22Rv1 (cell line): ENCODE data around the gene IL36G.

ENCODE experiments used
- H3K27ac ChIP-seq: fragments of 450-650 bp; 2 replicates; pipeline ENCODE4 v1.5.1; 2017
- CTCF ChIP-seq: fragments of 450-650 bp; IDR thresholded peaks from 2 replicates; pipeline ENCODE4 v1.5.1; 2017; ENCODE audit warnings: mild to moderate bottlenecking
- ZFX ChIP-seq: fragments of 450-650 bp; IDR thresholded peaks from 2 replicates; pipeline ENCODE4 v1.6.1; 2017; ENCODE audit warnings: antibody characterized with exemption, borderline replicate concordance

The IL36G gene

DNA sequence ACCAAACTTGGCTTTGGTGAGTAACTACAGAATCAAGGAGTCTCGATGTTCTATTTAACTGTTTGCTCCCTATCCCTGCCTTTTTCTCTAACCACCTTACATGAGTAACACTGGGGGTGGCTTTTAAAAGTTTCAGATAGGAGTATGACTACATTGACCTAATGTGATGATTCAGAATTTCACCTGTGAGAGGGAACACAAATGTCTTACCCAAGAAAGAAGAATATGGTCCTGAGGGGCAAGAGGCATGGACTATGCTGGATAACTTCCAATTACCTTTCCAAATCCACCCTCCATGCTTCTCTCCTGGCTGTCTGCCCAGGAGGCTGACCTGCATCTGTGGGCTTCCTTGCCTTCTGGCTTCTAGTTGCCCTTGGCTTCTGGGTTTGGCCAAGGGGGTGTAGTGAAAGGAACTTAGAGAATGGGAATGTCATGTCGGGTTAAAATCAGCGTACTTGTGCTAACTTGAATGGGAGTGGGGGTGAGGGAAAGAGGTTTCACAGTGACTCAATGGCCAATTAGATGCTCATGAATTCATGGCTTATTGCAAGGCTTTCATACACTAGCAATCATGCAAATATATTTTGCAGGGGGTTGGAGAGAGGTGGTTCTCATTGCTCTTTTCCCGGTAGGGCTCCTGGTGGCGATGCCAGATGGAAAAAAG is 5.3 kb upstream of the IL36G start:
- no peak overlapping the region for H3K27ac ChIP-seq
- TF ChIP-seq ZFX (no peak), CTCF (no peak)

- TF ChIP-seq ZFX (no peak), CTCF (no peak)
- no peak overlapping the region for H3K27ac ChIP-seq
Observed at GRCh38 chr2:112973156-112973555, 4.7 kb upstream of the IL36G start.

DNA sequence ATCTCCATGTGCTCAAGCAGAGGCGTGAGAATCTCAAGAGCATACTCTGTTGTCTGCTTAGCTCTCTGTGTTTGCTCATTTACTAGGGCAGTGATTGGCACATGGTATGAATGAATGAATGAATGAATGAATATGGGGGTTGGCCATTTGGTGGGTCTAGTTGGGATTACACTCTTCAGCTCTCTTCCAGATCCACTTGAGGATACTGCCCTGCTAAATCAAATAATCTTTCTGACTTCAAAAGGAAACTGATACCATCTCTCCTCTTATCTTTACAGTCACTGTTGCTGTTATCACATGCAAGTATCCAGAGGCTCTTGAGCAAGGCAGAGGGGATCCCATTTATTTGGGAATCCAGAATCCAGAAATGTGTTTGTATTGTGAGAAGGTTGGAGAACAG is 1.9 kb downstream of the IL36G start:
- no peak for TF ChIP-seq CTCF
- no peak for TF ChIP-seq ZFX
- H3K27ac ChIP-seq: no peak overlapping the region

- no peak overlapping the region for H3K27ac ChIP-seq
- TF ChIP-seq ZFX (no peak), CTCF (no peak)
Observed at GRCh38 chr2:112980537-112980936, 2.7 kb downstream of the IL36G start.

GRCh38 chr2:112985090-112985489 is 7.3 kb downstream of the IL36G start:
- H3K27ac ChIP-seq: no peak overlapping the region
- TF ChIP-seq ZFX (no peak), CTCF (no peak)

GRCh38 chr2:112989611-112990010 is 11.8 kb downstream of the IL36G start:
- no peak overlapping the region for H3K27ac ChIP-seq

DNA sequence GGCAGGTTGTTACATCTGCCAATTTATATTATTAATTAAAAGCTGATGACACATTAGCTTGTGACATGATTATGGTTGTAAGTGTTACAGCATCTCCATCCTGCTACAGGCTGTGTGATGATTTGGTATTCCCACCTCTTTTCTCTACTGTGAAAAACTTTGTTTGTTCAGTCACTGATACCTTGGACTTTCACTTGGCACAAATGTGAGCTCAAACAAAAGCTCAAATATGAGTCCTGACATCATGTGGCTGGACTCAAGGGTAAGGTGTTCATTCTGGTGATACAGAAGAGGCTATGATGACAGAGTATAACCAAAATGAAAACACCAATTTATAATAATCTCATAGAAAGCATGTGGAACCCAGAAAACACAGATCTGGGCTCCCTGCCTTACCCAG is 16.0 kb downstream of the IL36G start:
- no peak overlapping the region for H3K27ac ChIP-seq
- TF ChIP-seq CTCF: no peak
- no peak for TF ChIP-seq ZFX

More at GRCh38 chr2:112989611-112990010, 11.8 kb downstream of the IL36G start:
- TF ChIP-seq CTCF (no peak), ZFX (no peak)
